GM21423 (cell line): ENCODE measurements around the gene NKAIN2.
"Not testable (repeated sequence)": the region's sequence is repeated elsewhere in the genome, so short reads cannot be mapped to it uniquely, and the experiment has no call there.

Experiments used
- ATAC-seq: cut with Tn5 transposase; IDR thresholded peaks from one replicate; pipeline ENCODE4 v1.9.1; 2021; ENCODE audit warnings: mild to moderate bottlenecking, moderate library complexity; ENCODE audit not compliant: unreplicated experiment

Gene NKAIN2

DNA sequence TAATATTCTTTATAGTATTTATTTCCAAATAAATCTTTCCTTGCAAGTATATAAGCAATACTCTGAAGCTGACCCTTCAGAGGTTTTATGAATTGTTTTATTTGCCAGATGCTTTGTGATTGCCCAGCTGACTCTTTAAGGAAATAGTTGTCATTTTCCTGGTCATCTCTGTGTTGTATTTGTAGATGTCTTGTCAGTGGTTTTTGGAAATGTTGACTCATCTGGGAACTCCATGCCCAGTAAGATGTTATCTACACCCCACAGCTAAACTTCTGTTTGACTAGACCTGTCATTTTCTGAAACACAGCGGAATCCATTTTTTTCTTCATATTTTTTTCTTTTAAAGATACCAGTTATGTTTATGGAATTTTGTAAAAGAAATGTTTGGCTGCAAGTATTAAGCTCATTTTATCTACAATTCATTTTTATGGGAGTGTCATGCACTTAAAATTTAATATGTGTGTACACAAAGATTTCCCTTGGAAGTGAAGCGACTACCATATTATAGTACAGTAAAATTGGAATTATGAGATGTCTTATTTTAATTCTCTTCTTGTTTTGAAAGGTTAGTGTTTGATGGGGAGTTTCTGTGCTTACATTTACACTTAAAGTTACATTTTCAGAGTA is 491.0 kb downstream of the NKAIN2 start:
- no peak for ATAC-seq

DNA sequence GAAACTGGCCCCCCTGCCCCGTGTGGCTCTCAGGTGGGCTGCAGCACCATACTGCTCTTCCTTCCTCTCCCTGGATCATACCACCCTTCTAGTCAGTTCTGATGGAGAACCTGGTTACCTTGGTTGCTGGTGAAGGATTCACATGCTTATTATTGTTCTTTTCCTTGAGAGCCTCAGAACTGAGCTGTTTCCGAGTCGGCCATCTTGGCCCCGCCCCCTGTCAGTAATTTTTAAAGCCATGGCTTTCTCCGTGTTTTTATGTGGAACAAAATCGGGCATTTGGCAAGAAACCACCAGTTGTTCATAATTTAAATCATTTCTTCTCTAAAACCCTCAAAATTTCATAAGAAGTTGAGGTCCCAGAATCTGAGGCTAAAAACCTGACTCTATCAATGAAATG is 493.8 kb downstream of the NKAIN2 start:
- no peak for ATAC-seq

DNA sequence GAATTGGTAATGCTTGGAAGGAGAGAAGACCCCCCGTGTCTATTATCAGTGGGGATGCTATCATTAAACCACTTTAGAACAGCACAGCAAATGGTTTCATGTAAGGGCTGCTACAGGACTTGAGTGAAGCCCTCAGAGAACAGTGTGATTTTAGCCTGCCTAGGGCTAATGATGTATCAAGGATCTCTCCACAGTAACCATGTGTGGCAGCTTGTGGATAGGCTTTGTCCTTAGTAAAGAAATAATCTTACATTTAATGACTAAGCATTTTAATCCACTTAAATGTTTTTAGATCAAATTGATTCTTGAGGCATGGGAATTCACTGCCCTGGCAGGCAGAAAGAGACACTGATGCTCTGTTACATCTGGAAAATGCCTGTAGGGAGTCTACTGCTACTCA is 495.1 kb downstream of the NKAIN2 start:
- no peak for ATAC-seq

DNA sequence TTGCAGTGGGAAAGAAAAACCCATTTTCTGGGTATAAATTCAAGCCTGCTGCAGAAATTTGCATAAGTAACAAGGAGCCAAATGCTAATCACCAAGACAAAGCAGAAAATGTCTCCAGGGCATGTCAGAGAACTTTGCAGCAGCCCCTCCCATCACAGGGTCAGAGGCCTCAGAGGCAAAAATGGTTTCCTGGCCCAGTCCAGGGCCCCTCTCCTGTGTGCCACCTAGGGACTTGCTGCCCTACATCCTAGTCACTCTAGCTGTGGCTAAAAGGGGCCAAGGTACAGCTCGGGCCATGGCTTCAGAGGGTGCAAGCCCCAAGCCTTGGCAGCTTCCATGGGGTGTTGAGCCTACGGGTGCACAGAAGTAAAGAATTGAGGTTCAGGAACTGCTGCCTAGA is 497.2 kb downstream of the NKAIN2 start:
- not testable (repeated sequence) for ATAC-seq

DNA sequence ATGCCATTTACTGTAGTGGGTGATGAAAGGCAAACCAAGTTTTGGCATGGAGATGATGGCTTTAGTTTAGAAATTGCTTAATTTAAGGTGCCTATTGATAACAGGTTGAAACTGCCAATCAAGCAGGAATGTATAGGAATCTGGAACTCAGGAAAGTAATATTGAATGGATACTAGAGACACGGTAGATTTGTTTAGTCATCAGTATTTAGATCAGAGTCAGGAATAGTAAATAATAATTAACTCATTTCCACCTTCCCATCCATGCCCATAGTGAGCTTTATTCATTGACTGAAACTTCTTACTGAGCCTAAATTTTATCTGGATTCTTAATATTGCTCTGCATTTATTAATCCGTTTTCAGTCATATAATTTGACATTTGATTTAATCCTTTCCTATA is 500.3 kb downstream of the NKAIN2 start:
- ATAC-seq = no peak

DNA sequence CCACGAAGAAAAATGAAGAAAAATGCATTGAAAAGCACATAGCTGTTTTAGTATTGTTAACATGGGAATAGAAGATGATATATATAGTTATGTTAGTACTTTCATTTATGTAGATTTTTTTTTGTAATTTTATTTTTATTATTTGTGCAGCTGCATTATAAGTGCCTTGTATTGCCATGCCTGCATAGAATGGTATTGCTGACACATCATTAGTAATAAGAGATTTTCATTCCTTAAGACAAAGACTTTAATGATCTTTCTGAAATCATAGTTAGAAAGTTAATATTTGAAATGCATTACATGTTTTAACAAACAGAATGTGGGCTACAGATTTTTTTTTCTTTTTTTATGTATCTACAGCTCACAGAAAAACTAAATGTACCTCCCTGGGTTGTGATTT is 506.5 kb downstream of the NKAIN2 start:
- no peak for ATAC-seq

DNA sequence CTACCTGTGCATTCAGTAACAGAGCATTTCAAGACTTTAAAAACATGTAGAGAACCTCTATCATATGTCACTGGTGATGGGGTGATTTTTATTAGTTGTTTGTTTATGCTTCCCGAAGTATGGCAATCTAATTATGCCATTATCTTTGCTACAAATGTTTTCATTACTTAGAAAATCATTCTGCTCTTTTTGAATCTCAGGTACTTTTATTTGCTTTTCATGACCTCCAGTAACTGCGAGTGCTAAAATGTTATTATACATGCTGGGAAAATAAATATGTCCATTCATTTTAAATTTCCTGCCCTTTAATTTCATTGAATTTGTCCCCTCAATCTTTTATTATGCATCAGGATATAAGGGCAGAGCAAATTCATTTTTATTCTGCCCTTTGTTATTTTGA is 515.7 kb downstream of the NKAIN2 start:
- ATAC-seq = no peak

DNA sequence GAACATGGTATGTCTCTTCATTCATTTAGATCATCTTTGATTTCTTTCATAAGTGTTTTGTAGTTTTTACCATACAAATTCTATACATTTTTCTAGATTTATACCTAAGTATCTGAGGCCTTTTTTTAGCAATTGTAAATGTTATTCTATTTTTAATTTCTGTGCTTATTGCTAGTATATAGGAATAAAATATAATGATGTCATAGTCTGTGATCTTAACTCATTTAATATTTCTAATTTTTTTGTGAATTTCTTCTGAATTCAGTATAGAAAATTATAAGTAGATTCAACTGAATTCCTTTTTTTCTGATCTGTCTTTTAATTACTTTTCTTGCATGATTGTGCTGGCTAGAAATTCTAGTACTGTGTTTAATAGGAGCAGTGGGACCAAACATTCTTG is 520.6 kb downstream of the NKAIN2 start:
- ATAC-seq = no peak

DNA sequence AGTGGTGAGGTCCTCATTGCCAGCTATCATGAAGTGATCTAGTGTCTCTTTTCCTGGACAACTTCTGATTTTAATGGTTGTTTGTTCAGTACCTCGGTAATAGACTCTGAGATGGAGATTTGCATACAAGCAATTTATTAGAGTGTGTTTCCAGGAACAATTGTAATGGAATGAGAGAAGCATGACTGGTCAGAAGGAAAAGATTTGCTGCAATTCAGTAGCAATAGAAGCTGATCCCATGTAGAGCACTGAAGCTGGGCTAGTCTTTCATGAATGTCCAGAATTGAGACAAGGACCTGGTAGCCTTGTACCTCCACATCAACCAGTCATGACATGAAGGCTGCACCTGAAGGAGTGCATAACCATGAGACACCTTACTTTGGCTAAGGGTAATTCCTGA is 526.5 kb downstream of the NKAIN2 start:
- no peak for ATAC-seq

DNA sequence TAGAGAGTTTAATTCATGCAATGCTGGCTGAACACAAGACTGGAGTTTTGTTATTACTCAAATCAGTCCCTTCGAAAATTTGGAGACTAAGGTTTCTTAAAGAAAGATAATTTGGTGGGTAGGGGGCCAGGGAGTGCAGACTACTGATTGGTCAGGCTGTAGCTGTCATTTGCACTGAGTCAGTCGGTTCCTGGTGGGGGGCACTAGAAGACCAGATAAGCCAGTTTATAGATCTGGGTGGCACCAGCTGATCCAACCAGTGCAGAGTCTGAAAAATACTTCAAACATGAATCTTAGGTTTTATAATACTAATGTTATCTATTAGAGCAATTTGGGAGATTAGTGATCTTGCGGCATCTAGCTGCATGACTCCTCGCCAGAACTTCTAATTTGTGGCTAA is 530.7 kb downstream of the NKAIN2 start:
- ATAC-seq = no peak

DNA sequence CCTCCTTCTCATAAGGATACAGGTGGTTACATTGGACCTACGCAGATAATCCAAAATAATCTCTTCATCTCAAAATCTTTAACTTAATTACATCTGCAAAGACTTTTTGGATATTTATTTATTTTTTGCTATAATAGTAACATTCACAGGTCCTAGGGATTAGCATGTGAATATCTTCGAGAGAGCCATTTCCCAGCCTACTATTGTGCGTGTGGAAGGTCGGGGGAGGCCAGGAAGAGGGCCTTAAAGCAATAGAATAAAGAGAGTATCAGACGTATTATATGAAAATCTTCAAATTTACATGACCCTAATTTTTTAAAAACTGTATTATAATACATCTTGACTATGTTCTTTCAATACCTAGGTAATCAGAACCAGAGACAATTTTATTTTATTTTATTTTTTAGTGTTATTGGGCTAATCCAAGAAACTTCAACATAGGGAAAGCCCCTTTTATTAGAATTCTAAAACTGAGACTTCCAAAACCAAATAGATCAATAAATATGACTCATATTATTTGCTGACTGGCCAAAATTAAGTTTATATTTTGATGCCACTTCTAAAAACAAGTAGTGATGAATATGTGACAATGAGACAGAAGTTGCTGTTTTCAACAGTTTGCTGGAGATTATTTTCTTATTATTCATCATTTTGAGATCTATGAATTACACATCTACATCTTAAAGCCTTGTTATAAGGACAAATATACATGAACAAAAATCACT is 536.1 kb downstream of the NKAIN2 start:
- ATAC-seq = no peak

DNA sequence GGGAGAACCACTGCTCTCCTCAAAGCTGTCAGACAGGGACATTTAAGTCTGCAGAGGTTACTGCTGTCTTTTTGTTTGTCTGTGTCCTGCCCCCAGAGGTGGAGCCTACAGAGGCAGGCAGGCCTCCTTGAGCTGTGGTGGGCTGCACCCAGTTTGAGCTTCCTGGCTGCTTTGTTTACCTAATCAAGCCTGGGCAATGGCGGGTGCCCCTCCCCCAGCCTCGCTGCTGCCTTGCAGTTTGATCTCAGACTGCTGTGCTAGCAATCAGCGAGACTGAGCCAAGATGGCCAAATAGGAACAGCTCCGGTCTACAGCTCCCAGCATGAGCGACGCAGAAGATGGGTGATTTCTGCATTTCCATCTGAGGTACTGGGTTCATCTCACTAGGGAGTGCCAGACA is 544.7 kb downstream of the NKAIN2 start:
- not testable (repeated sequence) for ATAC-seq

DNA sequence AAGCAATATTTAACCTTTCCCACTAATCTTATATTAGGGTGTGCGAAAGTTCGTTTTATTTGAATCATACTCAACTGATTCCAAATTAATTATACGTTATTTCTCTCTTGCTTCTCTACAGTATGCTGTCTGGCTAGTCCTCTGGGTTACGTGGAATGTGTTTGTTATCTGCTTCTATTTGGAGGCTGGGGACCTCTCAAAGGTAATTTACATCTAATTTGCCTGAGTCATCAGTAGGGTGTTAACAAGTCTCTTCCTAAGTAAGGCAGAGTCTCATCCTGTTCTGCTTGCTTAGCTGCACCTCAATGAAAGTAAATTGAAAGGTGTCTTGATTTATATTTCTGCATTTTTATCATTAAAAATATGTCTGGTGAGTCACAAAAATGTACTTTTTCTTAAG is 551.5 kb downstream of the NKAIN2 start:
- no peak for ATAC-seq

DNA sequence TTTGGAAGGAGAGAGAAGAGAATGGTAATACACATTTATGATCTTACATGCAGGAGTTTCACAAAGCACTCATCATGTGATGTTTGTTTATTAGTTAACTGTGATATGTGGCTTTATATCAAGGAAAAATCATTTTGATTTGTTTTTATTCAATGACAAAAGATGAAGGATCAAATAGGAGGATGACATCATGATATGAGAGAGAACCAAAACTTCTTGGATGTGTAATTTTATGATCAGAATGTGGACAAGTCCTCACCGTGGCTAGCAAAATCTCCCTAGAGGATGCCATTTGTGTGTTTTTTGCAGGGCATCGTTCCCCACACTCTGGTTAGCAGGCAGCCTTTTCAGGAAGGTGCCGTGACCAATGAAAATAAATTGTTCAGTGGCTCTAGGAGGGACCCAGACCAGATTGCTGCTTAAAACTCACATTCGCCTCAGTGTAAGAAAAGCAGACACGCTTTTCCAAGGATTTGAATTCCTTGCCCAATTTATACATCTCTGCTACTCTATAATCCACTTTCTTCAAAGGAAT is 552.7 kb downstream of the NKAIN2 start:
- no peak for ATAC-seq

DNA sequence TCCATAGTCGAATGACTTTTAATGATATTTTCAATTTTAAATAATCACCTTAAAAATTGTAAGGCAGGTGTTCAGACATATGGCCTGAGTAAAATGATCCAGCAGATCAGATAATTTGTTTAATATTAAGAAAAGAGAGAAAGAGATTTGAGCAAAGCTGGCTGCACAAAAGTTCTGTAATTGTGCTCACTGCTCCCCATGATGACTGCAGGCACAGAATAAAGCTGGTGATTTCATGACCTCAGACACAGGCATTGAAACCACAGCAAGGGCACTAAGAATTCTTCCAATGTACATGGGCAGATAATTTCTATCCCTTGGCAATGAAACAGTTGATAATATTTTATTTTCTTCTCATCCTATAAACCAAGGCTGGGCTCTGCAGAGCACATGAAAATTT is 553.1 kb downstream of the NKAIN2 start:
- ATAC-seq = no peak

DNA sequence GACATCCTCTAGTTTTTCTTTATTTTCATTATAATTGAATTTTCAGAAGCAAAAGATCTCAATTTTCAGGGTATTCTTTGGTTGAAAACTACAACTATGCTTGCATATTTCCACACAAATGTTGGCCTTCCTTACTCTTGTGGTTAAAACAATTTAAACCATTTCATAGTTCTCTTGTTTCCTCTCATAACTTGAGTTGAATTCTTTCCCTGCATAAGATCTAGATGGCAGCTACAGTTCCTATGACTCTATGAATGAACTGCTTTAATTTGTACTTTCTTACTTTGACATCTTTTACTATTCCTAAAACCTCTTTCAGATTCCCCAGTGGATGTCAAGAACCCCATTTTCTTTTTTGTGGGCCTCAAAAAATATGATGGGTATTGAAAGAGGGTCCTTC is 564.5 kb downstream of the NKAIN2 start:
- ATAC-seq = no peak

DNA sequence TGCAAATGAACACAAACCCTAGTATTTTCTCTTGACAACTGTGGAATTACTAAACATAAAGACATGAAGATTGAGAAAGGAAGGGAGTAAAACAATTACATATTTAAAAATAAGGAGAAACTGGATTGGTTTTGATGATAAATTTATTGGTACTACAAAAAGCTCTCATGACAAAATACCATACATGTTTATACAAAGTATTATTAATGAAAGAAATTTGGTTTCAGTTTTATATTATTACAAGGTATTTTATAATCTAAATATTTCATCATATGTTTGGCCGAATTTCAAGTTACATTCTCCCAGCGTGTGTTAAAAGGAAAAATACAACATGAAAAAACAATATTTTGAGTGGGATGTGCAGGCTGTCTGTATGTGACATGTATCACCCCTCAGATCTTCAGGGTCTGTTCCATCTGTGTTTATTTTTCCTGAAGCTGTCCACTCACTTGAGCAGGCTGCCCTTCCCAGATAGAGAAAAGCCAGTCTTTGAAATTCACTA is 568.4 kb downstream of the NKAIN2 start:
- no peak for ATAC-seq

DNA sequence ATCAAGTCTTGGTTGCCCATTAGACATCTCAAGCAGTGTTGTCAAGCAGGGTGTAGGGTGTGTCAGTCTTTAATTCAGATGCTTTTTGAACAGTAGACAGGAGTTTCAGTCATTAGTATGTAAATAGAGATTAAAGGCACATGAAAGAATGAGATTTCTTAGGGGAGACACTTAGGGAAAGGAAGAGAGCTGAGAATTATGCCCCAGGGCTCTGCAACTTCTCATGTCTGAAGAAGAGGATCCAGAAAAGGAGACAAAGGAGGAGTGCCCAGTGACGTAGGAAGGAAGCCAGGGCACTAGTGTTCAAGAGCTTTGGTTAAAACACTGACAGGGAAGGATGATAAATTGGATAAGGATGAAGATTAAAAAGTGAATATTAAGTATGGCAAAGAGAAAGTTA is 569.7 kb downstream of the NKAIN2 start:
- no peak for ATAC-seq

DNA sequence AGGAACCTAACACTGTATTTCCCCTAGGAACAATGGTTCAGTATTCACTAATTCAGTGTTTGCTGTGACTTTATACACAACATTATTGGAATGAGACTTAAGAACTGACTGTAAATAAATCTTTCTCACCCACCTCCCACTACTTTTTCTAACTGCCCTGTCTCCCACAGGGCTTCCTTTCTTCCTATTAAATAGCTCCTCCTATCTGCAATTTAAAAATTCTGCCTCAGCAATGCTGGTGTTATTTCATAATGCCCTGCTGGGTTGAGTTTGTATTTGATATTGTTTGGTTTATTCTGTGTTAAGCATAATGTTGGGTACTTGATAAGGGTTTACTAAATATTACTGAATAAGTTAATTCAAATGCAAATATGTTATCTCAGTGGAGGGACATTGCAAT is 585.5 kb downstream of the NKAIN2 start:
- ATAC-seq = no peak

DNA sequence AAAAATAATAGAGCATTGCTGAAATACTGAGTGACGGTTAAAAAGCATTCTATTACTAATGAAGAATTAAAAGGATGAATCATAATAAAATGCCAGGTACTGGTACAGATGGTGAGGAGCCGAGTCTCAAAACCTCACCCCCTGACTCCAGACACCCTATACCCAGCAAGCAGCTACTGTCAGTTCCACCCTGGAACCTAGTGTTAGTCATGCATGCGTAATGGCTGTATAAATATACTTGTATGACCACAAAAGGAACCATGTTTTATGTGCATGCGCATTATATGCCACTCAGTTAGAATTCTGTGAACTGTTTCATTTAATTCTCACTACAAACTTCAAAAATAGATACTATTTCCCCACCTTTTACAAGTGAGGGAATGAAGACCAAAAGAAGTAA is 589.9 kb downstream of the NKAIN2 start:
- no peak for ATAC-seq

DNA sequence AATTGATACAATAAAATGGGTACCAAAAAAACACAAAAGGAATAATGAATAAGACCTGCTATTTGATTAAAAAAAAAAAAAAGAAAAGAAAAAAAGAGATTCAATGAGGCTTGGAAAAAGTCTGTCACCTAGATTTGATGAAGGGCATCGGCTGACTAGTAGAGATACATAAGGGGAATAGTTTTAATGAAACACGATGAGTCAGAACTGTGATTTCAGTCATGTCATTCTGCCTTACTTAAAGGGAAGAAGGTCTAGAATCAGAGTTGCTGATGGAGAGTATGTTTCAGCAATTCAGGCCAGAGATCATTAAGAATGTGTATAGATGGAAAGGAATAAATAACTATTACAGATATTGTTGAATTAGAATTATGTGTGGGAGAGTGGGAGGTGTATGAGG is 592.7 kb downstream of the NKAIN2 start:
- ATAC-seq = no peak

DNA sequence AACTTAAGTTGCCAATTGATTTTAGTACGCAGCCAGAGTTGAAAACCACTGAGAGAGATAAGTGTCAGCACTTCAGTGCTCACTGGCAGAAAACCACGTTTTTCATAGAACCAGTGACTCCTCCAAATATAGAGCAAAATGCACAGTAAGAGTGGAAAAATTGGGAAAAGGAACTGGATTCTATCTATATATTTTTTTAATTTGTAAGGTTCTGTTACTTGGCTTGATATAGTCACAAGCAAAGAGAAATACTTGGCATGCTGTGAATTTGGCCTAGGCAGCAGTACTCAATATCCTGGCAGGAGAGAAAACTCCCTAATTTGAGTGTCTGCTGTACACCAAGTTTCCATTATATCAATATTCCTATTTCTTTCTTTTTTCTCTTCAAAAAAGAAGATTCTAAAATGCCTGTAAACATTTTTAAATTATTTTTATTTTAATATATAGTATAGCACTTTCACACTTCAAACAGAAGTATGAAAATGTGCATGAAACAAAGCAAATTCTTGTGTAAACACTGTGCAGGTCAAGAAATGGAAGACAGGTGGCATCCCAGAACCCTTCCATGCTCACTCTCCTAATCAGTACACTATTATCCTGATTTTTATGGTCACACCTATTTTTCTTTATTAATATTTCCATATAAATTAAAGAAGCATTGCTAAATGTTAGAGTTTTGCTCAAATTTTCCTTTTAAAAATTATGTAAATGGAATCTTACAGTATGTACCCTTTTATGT is 596.8 kb downstream of the NKAIN2 start:
- ATAC-seq = no peak
